ENCODE data around the gene DKK3. TPM values are rescaled to one million over a fixed set of nuclear protein-coding genes. Genes with fewer than 3 reads are reported as not detected.

Gene DKK3
- polyA plus RNA-seq, 2 of the 4 experiments (the other 2 are of a cell fraction) = 18.4 to 20.8 TPM

DNA sequence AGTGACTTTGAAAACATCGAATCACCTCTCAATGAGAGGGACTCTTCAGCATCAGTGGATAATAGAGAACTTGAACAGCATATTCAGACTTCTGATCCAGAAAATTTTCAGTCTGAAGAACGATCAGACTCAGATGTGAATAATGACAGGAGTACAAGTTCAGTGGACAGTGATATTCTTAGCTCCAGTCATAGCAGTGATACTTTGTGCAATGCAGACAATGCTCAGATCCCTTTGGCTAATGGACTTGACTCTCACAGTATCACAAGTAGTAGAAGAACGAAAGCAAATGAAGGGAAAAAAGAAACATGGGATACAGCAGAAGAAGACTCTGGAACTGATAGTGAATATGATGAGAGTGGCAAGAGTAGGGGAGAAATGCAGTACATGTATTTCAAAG lies 65.8 kb downstream of the DKK3 start:
- H3K4me3 ChIP-seq = no peak overlapping the region
- TF ChIP-seq ZC3H11A (IDR thresholded peaks at IDR 0.05) = no peak
- no peak for TF ChIP-seq NFE2L2 (conservative IDR thresholded peaks at IDR 0.05; ENCODE audit: low read length)
- TF ChIP-seq CBX8 (IDR thresholded peaks at IDR 0.05) = no peak
- TF ChIP-seq MYC (IDR thresholded peaks at IDR 0.05; ENCODE audit: borderline replicate concordance, low read length) = no peak
- ATAC-seq (no peak), FAIRE-seq (no peak), DNase-seq (ENCODE audit: low read depth in 1 of 2, low spot score in 1 of 2) (no peak)
- ChIA-PET CTCF (interaction anchor here (0.7 to 3.1 kb wide), 5 partner anchors 11 to 346 kb away, joined by 3 to 11 read pairs (median 6); no protein-coding TSS in a partner anchor), POLR2A (no interaction called here)
- H3K4me1 ChIP-seq = peaks cover 28% of the 10 kb centered on the region
- H3K9me3 ChIP-seq = no peaks in the 10 kb centered on the region
- WGBS (ENCODE audit: missing lambda C conversion rate) = 85% methylated on average over 3 of the region's 3 CpGs
- no peak overlapping the region for H3K4me2 ChIP-seq
- no peak overlapping the region for H3K27ac ChIP-seq

- ATAC-seq = no peak
- no peak overlapping the region for H3K4me2 ChIP-seq
- no peak for DNase-seq (ENCODE audit: low read depth in 1 of 2, low spot score in 1 of 2)
- no peaks in the 10 kb centered on the region for H3K9me3 ChIP-seq
- CTCF ChIA-PET = interaction anchor here (1.2 to 1.3 kb wide), 2 partner anchors 9 to 26 kb away, joined by 5 read pairs; no protein-coding TSS in a partner anchor
- FAIRE-seq = no peak
- POLR2A ChIA-PET = no interaction called here
- no peak for TF ChIP-seq RNF2 (IDR thresholded peaks at IDR 0.05; ENCODE audit: borderline replicate concordance, low read depth)
- H3K4me3 ChIP-seq = no peak overlapping the region
- H3K27ac ChIP-seq = no peak overlapping the region
- peaks cover 25% of the 10 kb centered on the region for H3K4me1 ChIP-seq
These were observed 67.9 kb downstream of the DKK3 start for GRCh38 chr11:11940551-11940950.

- ChIA-PET CTCF (interaction anchor here (0.8 to 1.5 kb wide), 3 partner anchors 106 to 344 kb away, joined by 3 to 14 read pairs (median 3); no protein-coding TSS in a partner anchor), POLR2A (no interaction called here)
- Histone ChIP-seq H3K4me1 (peaks cover 22% of the 10 kb centered on the region), H3K27ac (peak overlapping the region; percentile 12 to 13; a peak in 2 of 6 replicates), H3K4me3 (no peak overlapping the region), H3K4me2 (peak overlapping the region; percentile 56), H3K9me3 (no peaks in the 10 kb centered on the region)
- 55% methylated on average over 1 of the region's 1 CpG for WGBS (ENCODE audit: missing lambda C conversion rate)
- FAIRE-seq (no peak), DNase-seq (ENCODE audit: low read depth in 1 of 2, low spot score in 1 of 2) (peak in 1 of 2 experiments; percentile 26), ATAC-seq (no peak; a peak in 1 of 6 replicates)
- TF ChIP-seq GATA3 (IDR thresholded peaks at IDR 0.05; ENCODE audit: borderline replicate concordance) = 0 out of 2 replicates have a peak, but pooled peaks have one; percentile 15
- no peak for TF ChIP-seq ZC3H11A (IDR thresholded peaks at IDR 0.05)
- TF ChIP-seq NPAS2 (CRISPR knock-in tag; IDR thresholded peaks at IDR 0.05; ENCODE audit: borderline replicate concordance) = no peak
- TF ChIP-seq PBX3 (IDR thresholded peaks at IDR 0.05) = no peak
- TF ChIP-seq FOSL2 (IDR thresholded peaks at IDR 0.05) = no peak
- TF ChIP-seq FOSL2 (CRISPR knock-in tag; IDR thresholded peaks at IDR 0.05) = peak; percentile 52; the same call in 1 of the 2 replicates
- no peak for TF ChIP-seq MAFK (IDR thresholded peaks at IDR 0.05; ENCODE audit: partially characterized antibody)
- TF ChIP-seq EHF (CRISPR knock-in tag; IDR thresholded peaks at IDR 0.05) = no peak
- no peak for TF ChIP-seq JUNB (IDR thresholded peaks at IDR 0.05)
- no peak for TF ChIP-seq RNF2 (IDR thresholded peaks at IDR 0.05; ENCODE audit: borderline replicate concordance, low read depth)
These were observed 70.5 kb downstream of the DKK3 start for GRCh38 chr11:11937957-11938356.

DNA sequence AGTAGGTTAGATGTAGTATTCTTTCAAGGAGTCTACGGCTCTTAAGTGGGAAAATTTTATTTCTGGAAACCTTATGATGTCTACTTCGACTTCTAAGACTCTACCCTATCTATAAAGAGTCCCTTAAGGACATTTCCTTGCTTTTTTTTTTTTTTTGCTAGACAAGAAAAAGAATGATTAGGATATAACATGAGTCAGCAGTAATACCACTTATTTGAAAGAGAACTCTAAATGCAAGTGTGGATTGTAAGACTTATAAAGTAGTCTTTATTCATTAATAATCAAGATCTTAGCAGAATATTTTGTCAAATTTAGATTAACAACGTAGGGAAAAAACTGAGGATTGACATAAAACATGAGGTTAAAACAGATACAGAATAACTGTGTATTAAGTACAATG lies 71.0 kb downstream of the DKK3 start:
- Histone ChIP-seq H3K4me2 (peak overlapping the region; percentile 56), H3K27ac (peak overlapping the region; percentile 12 to 13; a peak in 2 of 6 replicates), H3K4me3 (no peak overlapping the region), H3K4me1 (peaks cover 22% of the 10 kb centered on the region), H3K9me3 (no peaks in the 10 kb centered on the region)
- whole genome bisulfite sequencing (ENCODE audit: missing lambda C conversion rate) = 56% methylated on average over 3 of the region's 3 CpGs
- ChIA-PET POLR2A (no interaction called here), CTCF (interaction anchor here (1.5 kb wide), 1 partner anchor 107 kb away, joined by 14 read pairs; no protein-coding TSS in a partner anchor)
- DNase-seq (ENCODE audit: low read depth in 1 of 2, low spot score in 1 of 2) (no peak), ATAC-seq (no peak), FAIRE-seq (peak; percentile 7)
- TF ChIP-seq NPAS2 (CRISPR knock-in tag; IDR thresholded peaks at IDR 0.05; ENCODE audit: borderline replicate concordance) (no peak), MAFK (IDR thresholded peaks at IDR 0.05; ENCODE audit: partially characterized antibody) (peak; percentile 94)
- TF ChIP-seq, protein P1, sequence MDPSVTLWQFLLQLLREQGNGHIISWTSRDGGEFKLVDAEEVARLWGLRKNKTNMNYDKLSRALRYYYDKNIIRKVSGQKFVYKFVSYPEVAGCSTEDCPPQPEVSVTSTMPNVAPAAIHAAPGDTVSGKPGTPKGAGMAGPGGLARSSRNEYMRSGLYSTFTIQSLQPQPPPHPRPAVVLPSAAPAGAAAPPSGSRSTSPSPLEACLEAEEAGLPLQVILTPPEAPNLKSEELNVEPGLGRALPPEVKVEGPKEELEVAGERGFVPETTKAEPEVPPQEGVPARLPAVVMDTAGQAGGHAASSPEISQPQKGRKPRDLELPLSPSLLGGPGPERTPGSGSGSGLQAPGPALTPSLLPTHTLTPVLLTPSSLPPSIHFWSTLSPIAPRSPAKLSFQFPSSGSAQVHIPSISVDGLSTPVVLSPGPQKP (IDR thresholded peaks at IDR 0.05; ENCODE audit: low read depth, low read length) = no peak

DNA sequence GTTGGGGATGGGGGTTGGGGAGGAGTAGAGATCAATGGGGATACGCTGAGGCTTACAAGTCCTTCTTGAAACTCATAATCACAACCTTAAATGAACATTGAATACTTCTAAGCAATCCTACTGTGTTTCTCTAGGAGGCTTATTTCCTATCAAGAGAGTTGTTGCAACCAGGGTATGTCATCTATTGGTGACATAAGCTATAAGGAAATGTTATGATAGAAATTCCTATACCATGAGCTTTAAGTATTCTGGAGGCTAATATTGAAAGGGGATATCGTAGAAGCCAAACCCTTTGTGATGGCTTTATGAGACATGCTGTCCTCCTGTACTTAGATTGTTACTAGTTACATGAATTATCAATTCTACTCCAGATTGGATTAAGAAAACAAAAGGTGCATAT lies 72.9 kb downstream of the DKK3 start:
- Histone ChIP-seq H3K27ac (no peak overlapping the region), H3K4me3 (no peak overlapping the region), H3K4me2 (no peak overlapping the region), H3K4me1 (peaks cover 26% of the 10 kb centered on the region), H3K9me3 (no peaks in the 10 kb centered on the region)
- TF ChIP-seq HOXB13 (CRISPR knock-in tag; IDR thresholded peaks at IDR 0.05; ENCODE audit: low read depth) (no peak), RCOR1 (IDR thresholded peaks at IDR 0.05; ENCODE audit: low read depth, low read length) (no peak), FOSL2 (IDR thresholded peaks at IDR 0.05) (no peak), FOSL2 (CRISPR knock-in tag; IDR thresholded peaks at IDR 0.05) (no peak), BCL3 (IDR thresholded peaks at IDR 0.05) (no peak), KDM1A (IDR thresholded peaks at IDR 0.05; ENCODE audit: low read depth) (no peak), FOSB (CRISPR knock-in tag; IDR thresholded peaks at IDR 0.05) (no peak)
- no peak for ATAC-seq
- ChIA-PET POLR2A (no interaction called here), CTCF (interaction anchor here (0.7 to 2.2 kb wide), 3 partner anchors 9 to 108 kb away, joined by 3 to 11 read pairs (median 3); no protein-coding TSS in a partner anchor)
- FAIRE-seq = no peak
- no peak for DNase-seq (ENCODE audit: low read depth in 1 of 2, low spot score in 1 of 2)
- 95% methylated on average over 2 of the region's 2 CpGs for WGBS (ENCODE audit: missing lambda C conversion rate)

Measured in A549 (cell line).